Lower leg skin (tissue), 4 donors: ENCODE results near the gene ZFP36. TPM values are rescaled to one million over a fixed set of nuclear protein-coding genes. Genes with fewer than 3 reads are reported as not detected.

Experiments used
- DNase-seq, 2 donors: peaks; one replicate each; pipeline ENCODE4 v3.0.0-alpha.2; 2019; ENCODE audit warnings: low spot score in 2 of 2
- H3K4me3 ChIP-seq: fragments of 200-600 bp; sonication (generic); 2 replicates; pipeline ENCODE4 v1.5.1; 2017; ENCODE audit warnings: mild to moderate bottlenecking, low read depth; ENCODE audit not compliant: poor library complexity, severe bottlenecking
- CTCF ChIP-seq, 3 donors: fragments of 450-650 bp; IDR thresholded peaks; one replicate each; pipeline ENCODE4 v1.5.1; 2016; ENCODE audit warnings: antibody characterized with exemption in 3 of 3, mild to moderate bottlenecking in 3 of 3, moderate library complexity in 2 of 3
- POLR2A ChIP-seq, 2 donors: fragments of 450-650 bp; IDR thresholded peaks; one replicate each; pipeline ENCODE4 v1.6.1; 2016 to 2017; ENCODE audit warnings: antibody characterized with exemption in 2 of 2, mild to moderate bottlenecking in 1 of 2, moderate library complexity in 1 of 2
- WGBS, 2 donors: methylation state at CpG; one replicate each; pipeline ENCODE4 v1.1.5; 2018; 5-methylcytosine and 5-hydroxymethylcytosine counted together
- intact Hi-C: fragments of 100-400 bp; cut with DNase I; formaldehyde crosslinking; loops from one replicate; pipeline ENCODE4 v1.15.0; 2023; ENCODE audit warnings: low total_unique reads
- total RNA-seq, 4 donors: library from RNA; depleted of rRNA; stranded (reverse); fragments of >200 nt; gene quantifications; one replicate each; pipeline ENCODE4 v1.1.0, GENCODE V29; 2016

Gene ZFP36
- total RNA-seq, 4 donors from 2014 or later: 170 to 536 (median 280) TPM

GRCh38 chr19:39403331-39404312, 3.0 kb upstream of the ZFP36 start:
- TF ChIP-seq POLR2A (IDR thresholded peaks at IDR 0.05) (peak in 1 of 2 donors; percentile 65), CTCF (IDR thresholded peaks at IDR 0.05) (no peak)
- intact Hi-C loops: no loop called here
- peak overlapping the region; percentile 38 for H3K4me3 ChIP-seq
- WGBS, 2 donors: 0 to 1% methylated on average over 31 to 42 of the region's 43 CpGs
- peak; percentile 99 to 100 for DNase-seq

DNA sequence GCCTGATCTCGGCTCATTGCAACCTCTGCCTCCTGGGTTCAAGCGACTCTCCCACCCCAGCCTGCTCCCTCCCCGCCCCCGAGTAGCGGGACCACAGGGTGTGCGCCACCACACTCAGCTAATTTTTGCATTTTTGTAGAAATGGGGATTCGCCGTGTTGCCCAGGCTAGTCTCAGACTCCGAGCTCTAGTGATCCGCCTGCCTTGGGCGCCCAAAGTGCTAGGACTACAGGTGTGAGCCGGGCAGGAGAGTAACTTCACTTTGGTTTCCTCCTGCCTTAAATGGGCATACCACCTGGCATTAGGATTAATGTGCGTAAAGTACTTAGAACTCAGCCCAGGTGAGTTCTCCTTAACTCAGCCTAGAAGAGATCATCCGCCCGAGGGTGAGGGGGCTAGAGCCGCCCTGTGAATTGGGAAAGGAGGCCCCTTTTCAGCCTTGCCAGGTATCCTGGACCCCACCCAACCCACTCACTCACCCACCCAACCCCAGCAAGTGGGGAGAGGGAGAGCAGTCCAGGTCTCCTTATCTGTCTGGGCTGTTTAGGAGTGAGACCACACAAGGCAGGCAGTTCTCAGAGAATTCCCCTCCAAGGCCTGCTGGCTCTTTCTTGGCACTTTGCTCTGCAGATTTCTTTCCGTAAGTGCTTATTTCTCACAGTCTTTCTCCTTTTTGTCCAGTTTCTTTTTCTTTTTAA, 1.2 kb upstream of the ZFP36 start:
- intact Hi-C loops: no loop called here
- no peak for DNase-seq
- WGBS, 2 donors: 70 to 72% methylated on average over 17 of the region's 17 CpGs
- H3K4me3 ChIP-seq: no peak overlapping the region
- no peak for TF ChIP-seq POLR2A (IDR thresholded peaks at IDR 0.05)
- no peak for TF ChIP-seq CTCF (IDR thresholded peaks at IDR 0.05)

GRCh38 chr19:39405958-39406655, 540 bp upstream of the ZFP36 start:
- 9 to 10% methylated on average over 17 to 22 of the region's 22 CpGs for WGBS, 2 donors
- peak overlapping the region; percentile 13 for H3K4me3 ChIP-seq
- intact Hi-C loops: no loop called here
- TF ChIP-seq POLR2A (IDR thresholded peaks at IDR 0.05): no peak
- TF ChIP-seq CTCF (IDR thresholded peaks at IDR 0.05): no peak
- DNase-seq: peak in 1 of 2 donors; percentile 97

GRCh38 chr19:39407410-39407659, 688 bp downstream of the ZFP36 start:
- WGBS, 2 donors: 0% methylated on average over 11 to 14 of the region's 14 CpGs
- peak overlapping the region; percentile 99 for H3K4me3 ChIP-seq
- intact Hi-C loops: no loop called here
- TF ChIP-seq POLR2A (IDR thresholded peaks at IDR 0.05): no peak
- TF ChIP-seq CTCF (IDR thresholded peaks at IDR 0.05): no peak
- no peak for DNase-seq

GRCh38 chr19:39407660-39408391, 1.2 kb downstream of the ZFP36 start:
- DNase-seq: peak; percentile 71 to 94

More at GRCh38 chr19:39407660-39408391, 1.2 kb downstream of the ZFP36 start:
- peak overlapping the region; percentile 99 for H3K4me3 ChIP-seq
- intact Hi-C loops: no loop called here
- TF ChIP-seq CTCF (IDR thresholded peaks at IDR 0.05): no peak
- no peak for TF ChIP-seq POLR2A (IDR thresholded peaks at IDR 0.05)
- 2 to 7% methylated on average over 22 to 29 of the region's 40 CpGs for WGBS, 2 donors
